GM12878 (cell line): ENCODE data around the gene IQGAP2. TPM values are rescaled to one million over a fixed set of nuclear protein-coding genes. Genes with fewer than 3 reads are reported as not detected.

Experiments used
- ATAC-seq: fragments of 200-7000 bp; cut with Tn5 transposase; 3 replicates; pipeline ENCODE4 v1.9.1; 2020; ENCODE audit warnings: mild to moderate bottlenecking, moderate library complexity
- BruUV-seq: library from RNA; stranded (reverse); fragments of 400-500 nt; replicated peaks from 2 replicates; lab custom pipeline; 2021; lab: Mats Ljungman, UMichigan
- CTCF ChIA-PET: fragments of 300-600 bp; sonication (Branson Sonifier 250); formaldehyde crosslinking; extraction: SDS; loops from one replicate; lab custom pipeline; 2021; ENCODE audit warnings: inconsistent platforms; lab: Yijun Ruan, JAX
- POLR2A ChIA-PET: fragments of 350-600 bp; formaldehyde crosslinking; extraction: SDS; loops from one replicate; lab custom pipeline; 2021; ENCODE audit warnings: inconsistent platforms; lab: Charles Lee
- RAD21 ChIA-PET: fragments of 300-600 bp; sonication (Branson Sonifier 250); formaldehyde crosslinking; loops from one replicate; lab custom pipeline; 2023; ENCODE audit warnings: antibody characterized with exemption; ENCODE audit not compliant: unreplicated experiment; lab: Charles Lee
- SMC1A ChIA-PET: fragments of 300-600 bp; sonication (Branson Sonifier 250); formaldehyde crosslinking; loops from one replicate; lab custom pipeline; 2023; ENCODE audit not compliant: unreplicated experiment, uncharacterized antibody; lab: Charles Lee
- DNase-seq: peaks from one replicate; pipeline ENCODE4 v3.0.0-alpha.2; 2011; ENCODE audit warnings: low read depth, low spot score
- FAIRE-seq: peaks from 3 replicates; lab custom pipeline; 2011; peaks lifted over from hg19 to GRCh38; lab: Jason Lieb, UNC
- H2AFZ ChIP-seq: 2 replicates; pipeline ENCODE4 v1.6.0; 2011; ENCODE audit warnings: low read depth, low read length, control low read depth; ENCODE audit not compliant: control insufficient read depth
- H3K27ac ChIP-seq: 2 replicates; pipeline ENCODE4 v1.5.1; 2011; ENCODE audit warnings: control low read depth; ENCODE audit not compliant: control insufficient read depth, insufficient read depth
- H3K27me3 ChIP-seq, 2 experiments: replicated peaks in 1 of 2; 2 replicates each; pipeline versions ENCODE4 v1.6.0 to v1.6.1; 2011; ENCODE audit warnings: low read length in 1 of 2; ENCODE audit not compliant: control insufficient read depth in 2 of 2, insufficient read depth in 2 of 2
- H3K36me3 ChIP-seq, 2 experiments: 2 replicates each; pipeline ENCODE4 v1.5.1; 2011; ENCODE audit warnings: low read length in 1 of 2; ENCODE audit not compliant: control insufficient read depth in 2 of 2, insufficient read depth in 2 of 2
- H3K4me1 ChIP-seq: 2 replicates; pipeline ENCODE4 v1.6.1; 2011; ENCODE audit warnings: mild to moderate bottlenecking, low read length, moderate library complexity, mixed read lengths; ENCODE audit not compliant: control insufficient read depth, insufficient read depth
- H3K4me2 ChIP-seq: 2 replicates; pipeline ENCODE4 v1.6.0; 2011; ENCODE audit warnings: control low read depth; ENCODE audit not compliant: control insufficient read depth, insufficient read depth
- H3K4me3 ChIP-seq: fragments of 200-600 bp; sonication (generic); 2 replicates; pipeline ENCODE4 v1.5.1; 2016
- H3K79me2 ChIP-seq: 2 replicates; pipeline ENCODE4 v1.6.0; 2011; ENCODE audit warnings: low read length; ENCODE audit not compliant: control insufficient read depth, insufficient read depth
- H3K9ac ChIP-seq: 2 replicates; pipeline ENCODE4 v1.8.0; 2011; ENCODE audit warnings: low read length, control low read depth, mixed read lengths; ENCODE audit not compliant: control insufficient read depth, insufficient read depth
- H3K9me3 ChIP-seq: replicated peaks from 3 replicates; pipeline ENCODE4 v1.5.1; 2011; ENCODE audit warnings: mild to moderate bottlenecking, low read length; ENCODE audit not compliant: control insufficient read depth, insufficient read depth
- H4K20me1 ChIP-seq: 2 replicates; pipeline ENCODE4 v1.6.0; 2011; ENCODE audit not compliant: control insufficient read depth, insufficient read depth
- CBFB ChIP-seq: IDR thresholded peaks from 2 replicates; pipeline ENCODE4 v1.6.1; 2016; ENCODE audit warnings: antibody characterized with exemption, low read depth
- EGR1 ChIP-seq, 2 experiments: IDR thresholded peaks; 1 replicate in 1 of 2; 2 replicates in 1 of 2; pipeline ENCODE4 v1.6.1; 2011 to 2012; ENCODE audit warnings: low read depth in 2 of 2, low read length in 2 of 2, borderline replicate concordance in 1 of 2, mild to moderate bottlenecking in 1 of 2, moderate library complexity in 1 of 2
- HDGF ChIP-seq: fragments of 450-650 bp; IDR thresholded peaks from 2 replicates; pipeline ENCODE4 v1.6.1; 2016; ENCODE audit warnings: antibody characterized with exemption
- IRF4 ChIP-seq: IDR thresholded peaks from 2 replicates; pipeline ENCODE4 v1.6.1; 2011; ENCODE audit warnings: low read depth, low read length
- POLR2A ChIP-seq: IDR thresholded peaks from 2 replicates; pipeline ENCODE4 v1.6.1; 2011; ENCODE audit warnings: low read depth, mild to moderate bottlenecking, low read length
- POLR2AphosphoS5 ChIP-seq: IDR thresholded peaks from 2 replicates; pipeline ENCODE4 v1.6.1; 2011; ENCODE audit warnings: mild to moderate bottlenecking, low read length, inconsistent platforms
- RUNX3 ChIP-seq: IDR thresholded peaks from 2 replicates; pipeline ENCODE4 v1.6.1; 2012; ENCODE audit warnings: low read length, inconsistent platforms
- SMAD5 ChIP-seq: IDR thresholded peaks from 2 replicates; pipeline ENCODE4 v1.6.1; 2016; ENCODE audit warnings: antibody characterized with exemption, low read depth
- SMARCA5 ChIP-seq: fragments of 450-650 bp; IDR thresholded peaks from 2 replicates; pipeline ENCODE4 v1.6.1; 2017; ENCODE audit warnings: mild to moderate bottlenecking
- SUZ12 ChIP-seq: fragments of 200-600 bp; sonication (generic); IDR thresholded peaks from one replicate; pipeline ENCODE4 v1.6.1; 2018; ENCODE audit warnings: antibody characterized with exemption, mild to moderate bottlenecking; ENCODE audit not compliant: unreplicated experiment
- WGBS: methylation state at CpG from one replicate; pipeline ENCODE4 v1.1.6; 2016; ENCODE audit warnings: low lambda C conversion rate; ENCODE audit not compliant: insufficient replicate concordance, insufficient coverage; ENCODE audit errors: missing lambda C conversion rate; 5-methylcytosine and 5-hydroxymethylcytosine counted together
- in situ Hi-C: fragments of 300-500 bp; cut with MboI; formaldehyde crosslinking; loops from 9 replicates; pipeline ENCODE4 v1.14.3; 2018; ENCODE audit warnings: mixed read lengths
- intact Hi-C: fragments of 100-400 bp; cut with micrococcal nuclease; formaldehyde crosslinking; loops from one replicate; pipeline ENCODE4 v1.14.2; 2022; ENCODE audit not compliant: unreplicated experiment
- polyA plus RNA-seq, 11 experiments: library from polyadenylated mRNA; depleted of rRNA in 4 of 11; unstranded in 6 of 11; stranded (reverse) in 5 of 11; fragments of >200 nt; fragmentation: Nextera tagmentation in 4 of 11; fragmentation: Illumina TruSeq in 1 of 11; extraction: Ambion mirVana in 4 of 11; extraction: Trizol in 1 of 11; gene quantifications; 1 replicate in 1 of 11; 2 replicates in 10 of 11; pipeline versions ENCODE4 v1.2.1 to v1.2.3, GENCODE V29; 2011 to 2016; ENCODE audit warnings: inconsistent platforms in 2 of 11, missing spikeins in 2 of 11, low read depth in 1 of 11
- total RNA-seq, 4 experiments: library from RNA; depleted of rRNA in 3 of 4; stranded (reverse); fragments of >200 nt in 3 of 4; fragmentation: Illumina TruSeq in 1 of 4; extraction: Trizol in 1 of 4; gene quantifications; 2 replicates each; pipeline versions ENCODE4 v1.2.1 to v1.2.3, GENCODE V29; 2013 to 2021
- TF ChIP-seq, protein P1 (sequence below): IDR thresholded peaks from 2 replicates; pipeline ENCODE4 v1.6.1; 2011; ENCODE audit warnings: low read depth, mild to moderate bottlenecking, low read length, moderate library complexity, borderline replicate concordance; ENCODE audit errors: extremely low read depth
- TF ChIP-seq, protein P2 (sequence below): fragments of 150-350 bp; IDR thresholded peaks from 2 replicates; pipeline ENCODE4 v1.6.1; 2016; ENCODE audit warnings: low read depth, low read length
- TF ChIP-seq, protein P3 (sequence below): IDR thresholded peaks from 2 replicates; pipeline ENCODE4 v1.6.1; 2012; ENCODE audit warnings: low read length, inconsistent platforms

IQGAP2 gene
- total and polyA plus RNA-seq, 10 of the 15 experiments (the other 5 are each of a cell fraction or from before 2014, with no cell fraction given): 14.5 to 41.4 (median 21.8) TPM

DNA sequence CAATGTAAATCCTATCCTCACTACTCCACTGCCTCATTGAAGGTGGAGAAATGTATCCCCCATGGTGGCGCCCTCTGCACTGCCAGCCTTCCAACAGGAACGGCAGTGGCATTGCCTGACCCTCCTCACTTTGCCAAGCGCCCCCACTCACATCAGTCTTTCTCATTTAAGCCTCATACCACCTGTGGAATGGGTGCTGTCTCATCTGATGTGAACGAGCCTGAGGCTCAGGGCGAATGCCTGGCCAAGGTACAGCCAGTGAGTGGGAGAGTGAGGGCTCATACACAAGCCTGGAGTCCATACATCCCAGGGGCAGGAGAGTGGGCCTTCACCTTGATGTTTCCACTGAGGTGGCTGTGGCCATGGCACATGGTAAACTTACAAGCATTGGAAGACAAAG, 209.9 kb downstream of the IQGAP2 start:
- BruUV-seq: no TSS peak
- H3K9me3 ChIP-seq: no peaks in the 10 kb centered on the region
- ChIA-PET SMC1A (interaction anchor here (0.7 to 0.9 kb wide), 2 partner anchors 13 to 25 kb away, joined by 3 read pairs; no protein-coding TSS in a partner anchor), POLR2A (interaction anchor here (0.6 kb wide), 1 partner anchor 1032 kb away, joined by 3 read pairs; no protein-coding TSS in a partner anchor), RAD21 (no interaction called here), CTCF (interaction anchor here (1.1 to 4.0 kb wide), 2 partner anchors 12 to 162 kb away, joined by 4 to 22 read pairs; no protein-coding TSS in a partner anchor)
- H3K9ac ChIP-seq: no peak overlapping the region
- DNase-seq (no peak), ATAC-seq (no peak), FAIRE-seq (no peak)
- H3K79me2 ChIP-seq: no peaks in the 10 kb centered on the region
- no peaks in the 10 kb centered on the region for H4K20me1 ChIP-seq
- H3K36me3 ChIP-seq: no peaks in the 10 kb centered on the region; a peak in 1 of 4 replicates
- in situ Hi-C loops: no loop called here
- no peak overlapping the region for H3K27ac ChIP-seq
- TF ChIP-seq HDGF: no peak
- TF ChIP-seq POLR2AphosphoS5: no peak
- TF ChIP-seq SMAD5: no peak
- no peak for TF ChIP-seq IRF4
- TF ChIP-seq, protein P1, sequence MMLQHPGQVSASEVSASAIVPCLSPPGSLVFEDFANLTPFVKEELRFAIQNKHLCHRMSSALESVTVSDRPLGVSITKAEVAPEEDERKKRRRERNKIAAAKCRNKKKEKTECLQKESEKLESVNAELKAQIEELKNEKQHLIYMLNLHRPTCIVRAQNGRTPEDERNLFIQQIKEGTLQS: no peak
- no peak for TF ChIP-seq EGR1 (IDR thresholded peaks at IDR 0.05; ENCODE audit: borderline replicate concordance in 1 of 2, low read depth in 2 of 2, low read length in 2 of 2)
- no peak overlapping the region for H3K4me2 ChIP-seq
- H3K27me3 ChIP-seq: no peaks in the 10 kb centered on the region
- WGBS: 42% methylated on average over 5 of the region's 5 CpGs
- H2AFZ ChIP-seq: no peak overlapping the region
- intact Hi-C loops: no loop called here
- H3K4me1 ChIP-seq: no peaks in the 10 kb centered on the region
- no peak overlapping the region for H3K4me3 ChIP-seq

DNA sequence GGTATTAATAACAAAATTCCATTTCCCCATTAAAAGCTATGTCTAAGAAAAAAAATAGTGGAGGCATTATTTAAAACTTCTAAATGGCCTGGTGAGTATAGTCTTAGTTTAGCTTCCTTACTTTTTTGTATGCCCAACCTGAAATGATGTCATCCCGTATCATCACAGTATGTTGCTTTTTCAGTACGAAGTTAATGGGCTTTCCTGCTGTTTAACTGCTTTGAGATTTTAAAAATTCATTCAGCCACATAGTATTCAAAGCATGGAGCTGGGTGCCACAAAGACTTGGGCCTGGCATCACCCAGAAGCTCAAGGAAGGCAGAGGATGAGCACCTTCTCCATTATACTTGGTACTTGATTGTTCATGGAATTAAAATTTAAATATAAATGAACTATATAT, 212.7 kb downstream of the IQGAP2 start:
- in situ Hi-C loops (no loop called here), intact Hi-C loops (no loop called here)
- H3K36me3 ChIP-seq: no peaks in the 10 kb centered on the region; a peak in 1 of 4 replicates
- H3K27ac ChIP-seq: no peak overlapping the region
- H3K79me2 ChIP-seq: no peaks in the 10 kb centered on the region
- ChIA-PET CTCF (interaction anchor here (1.2 to 2.3 kb wide), 4 partner anchors 14 to 159 kb away, joined by 3 to 7 read pairs (median 4); no protein-coding TSS in a partner anchor), RAD21 (interaction anchor here (1.3 to 1.4 kb wide), 2 partner anchors 14 to 23 kb away, joined by 3 read pairs; no protein-coding TSS in a partner anchor), SMC1A (interaction anchor here (1.0 to 2.0 kb wide), 3 partner anchors 9 to 159 kb away, joined by 3 to 6 read pairs (median 3); no protein-coding TSS in a partner anchor), POLR2A (no interaction called here)
- H2AFZ ChIP-seq: no peak overlapping the region
- H3K4me1 ChIP-seq: no peaks in the 10 kb centered on the region
- ATAC-seq: no peak
- FAIRE-seq: no peak
- no peak overlapping the region for H3K4me2 ChIP-seq
- BruUV-seq: no TSS peak
- DNase-seq: no peak
- no peaks in the 10 kb centered on the region for H3K27me3 ChIP-seq
- H4K20me1 ChIP-seq: no peaks in the 10 kb centered on the region
- H3K9ac ChIP-seq: no peak overlapping the region
- no peaks in the 10 kb centered on the region for H3K9me3 ChIP-seq
- H3K4me3 ChIP-seq: no peak overlapping the region
- WGBS: 98% methylated on average over 2 of the region's 2 CpGs
- TF ChIP-seq, protein P2, sequence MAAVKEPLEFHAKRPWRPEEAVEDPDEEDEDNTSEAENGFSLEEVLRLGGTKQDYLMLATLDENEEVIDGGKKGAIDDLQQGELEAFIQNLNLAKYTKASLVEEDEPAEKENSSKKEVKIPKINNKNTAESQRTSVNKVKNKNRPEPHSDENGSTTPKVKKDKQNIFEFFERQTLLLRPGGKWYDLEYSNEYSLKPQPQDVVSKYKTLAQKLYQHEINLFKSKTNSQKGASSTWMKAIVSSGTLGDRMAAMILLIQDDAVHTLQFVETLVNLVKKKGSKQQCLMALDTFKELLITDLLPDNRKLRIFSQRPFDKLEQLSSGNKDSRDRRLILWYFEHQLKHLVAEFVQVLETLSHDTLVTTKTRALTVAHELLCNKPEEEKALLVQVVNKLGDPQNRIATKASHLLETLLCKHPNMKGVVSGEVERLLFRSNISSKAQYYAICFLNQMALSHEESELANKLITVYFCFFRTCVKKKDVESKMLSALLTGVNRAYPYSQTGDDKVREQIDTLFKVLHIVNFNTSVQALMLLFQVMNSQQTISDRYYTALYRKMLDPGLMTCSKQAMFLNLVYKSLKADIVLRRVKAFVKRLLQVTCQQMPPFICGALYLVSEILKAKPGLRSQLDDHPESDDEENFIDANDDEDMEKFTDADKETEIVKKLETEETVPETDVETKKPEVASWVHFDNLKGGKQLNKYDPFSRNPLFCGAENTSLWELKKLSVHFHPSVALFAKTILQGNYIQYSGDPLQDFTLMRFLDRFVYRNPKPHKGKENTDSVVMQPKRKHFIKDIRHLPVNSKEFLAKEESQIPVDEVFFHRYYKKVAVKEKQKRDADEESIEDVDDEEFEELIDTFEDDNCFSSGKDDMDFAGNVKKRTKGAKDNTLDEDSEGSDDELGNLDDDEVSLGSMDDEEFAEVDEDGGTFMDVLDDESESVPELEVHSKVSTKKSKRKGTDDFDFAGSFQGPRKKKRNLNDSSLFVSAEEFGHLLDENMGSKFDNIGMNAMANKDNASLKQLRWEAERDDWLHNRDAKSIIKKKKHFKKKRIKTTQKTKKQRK: no peak
- TF ChIP-seq, protein P3, sequence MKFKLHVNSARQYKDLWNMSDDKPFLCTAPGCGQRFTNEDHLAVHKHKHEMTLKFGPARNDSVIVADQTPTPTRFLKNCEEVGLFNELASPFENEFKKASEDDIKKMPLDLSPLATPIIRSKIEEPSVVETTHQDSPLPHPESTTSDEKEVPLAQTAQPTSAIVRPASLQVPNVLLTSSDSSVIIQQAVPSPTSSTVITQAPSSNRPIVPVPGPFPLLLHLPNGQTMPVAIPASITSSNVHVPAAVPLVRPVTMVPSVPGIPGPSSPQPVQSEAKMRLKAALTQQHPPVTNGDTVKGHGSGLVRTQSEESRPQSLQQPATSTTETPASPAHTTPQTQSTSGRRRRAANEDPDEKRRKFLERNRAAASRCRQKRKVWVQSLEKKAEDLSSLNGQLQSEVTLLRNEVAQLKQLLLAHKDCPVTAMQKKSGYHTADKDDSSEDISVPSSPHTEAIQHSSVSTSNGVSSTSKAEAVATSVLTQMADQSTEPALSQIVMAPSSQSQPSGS: no peak
- TF ChIP-seq POLR2A (no peak), SUZ12 (no peak), CBFB (no peak), SMARCA5 (no peak), RUNX3 (no peak)
